ENCODE results near the gene LRRC2. TPM values are rescaled to one million over a fixed set of nuclear protein-coding genes. Genes with fewer than 3 reads are reported as not detected.
A peak's percentile ranks its signal among the peaks of the same experiment; 100 is the strongest.

The LRRC2 gene
- total and polyA plus RNA-seq, 9 donors: 3.9 to 9.3 (median 6.2) TPM

DNA sequence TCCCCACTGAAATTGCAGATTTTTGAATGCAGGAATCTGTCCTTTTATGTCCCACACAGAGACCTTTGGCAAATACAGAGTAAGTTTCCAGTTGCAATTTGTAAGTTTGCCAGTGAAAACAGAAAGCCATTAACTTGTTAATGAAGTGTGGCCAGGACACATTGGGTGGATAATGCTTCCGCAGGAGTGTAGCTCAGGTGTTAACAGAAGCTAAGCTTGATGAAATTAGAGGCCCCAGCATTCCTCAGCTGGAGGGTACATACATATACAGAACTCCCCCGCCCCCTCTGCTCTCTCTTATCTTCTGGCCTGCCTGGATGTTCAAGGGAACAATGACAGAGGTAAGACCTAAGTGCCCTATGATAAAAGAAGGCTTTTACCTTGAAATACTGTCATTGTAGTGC is 8.1 kb upstream of the LRRC2 start:
- Histone ChIP-seq H3K27ac (no peak overlapping the region), H3K36me3 (no peaks in the 10 kb centered on the region), H3K27me3 (no peaks in the 10 kb centered on the region), H3K4me1 (ENCODE audit: insufficient read depth) (peaks cover 1% of the 10 kb centered on the region), H3K4me3 (no peak overlapping the region), H3K9me3 (no peaks in the 10 kb centered on the region)
- intact Hi-C loops (cut with DNase I): no loop called here
- DNase-seq: no peak
- TF ChIP-seq POLR2A (IDR thresholded peaks at IDR 0.05): no peak
- no peak for TF ChIP-seq EP300 (IDR thresholded peaks at IDR 0.05)
- TF ChIP-seq, protein P1, sequence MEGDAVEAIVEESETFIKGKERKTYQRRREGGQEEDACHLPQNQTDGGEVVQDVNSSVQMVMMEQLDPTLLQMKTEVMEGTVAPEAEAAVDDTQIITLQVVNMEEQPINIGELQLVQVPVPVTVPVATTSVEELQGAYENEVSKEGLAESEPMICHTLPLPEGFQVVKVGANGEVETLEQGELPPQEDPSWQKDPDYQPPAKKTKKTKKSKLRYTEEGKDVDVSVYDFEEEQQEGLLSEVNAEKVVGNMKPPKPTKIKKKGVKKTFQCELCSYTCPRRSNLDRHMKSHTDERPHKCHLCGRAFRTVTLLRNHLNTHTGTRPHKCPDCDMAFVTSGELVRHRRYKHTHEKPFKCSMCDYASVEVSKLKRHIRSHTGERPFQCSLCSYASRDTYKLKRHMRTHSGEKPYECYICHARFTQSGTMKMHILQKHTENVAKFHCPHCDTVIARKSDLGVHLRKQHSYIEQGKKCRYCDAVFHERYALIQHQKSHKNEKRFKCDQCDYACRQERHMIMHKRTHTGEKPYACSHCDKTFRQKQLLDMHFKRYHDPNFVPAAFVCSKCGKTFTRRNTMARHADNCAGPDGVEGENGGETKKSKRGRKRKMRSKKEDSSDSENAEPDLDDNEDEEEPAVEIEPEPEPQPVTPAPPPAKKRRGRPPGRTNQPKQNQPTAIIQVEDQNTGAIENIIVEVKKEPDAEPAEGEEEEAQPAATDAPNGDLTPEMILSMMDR (IDR thresholded peaks at IDR 0.05): no peak
- WGBS, 3 donors: 85 to 100% (median 88%) methylated on average over 2 of the region's 2 CpGs

DNA sequence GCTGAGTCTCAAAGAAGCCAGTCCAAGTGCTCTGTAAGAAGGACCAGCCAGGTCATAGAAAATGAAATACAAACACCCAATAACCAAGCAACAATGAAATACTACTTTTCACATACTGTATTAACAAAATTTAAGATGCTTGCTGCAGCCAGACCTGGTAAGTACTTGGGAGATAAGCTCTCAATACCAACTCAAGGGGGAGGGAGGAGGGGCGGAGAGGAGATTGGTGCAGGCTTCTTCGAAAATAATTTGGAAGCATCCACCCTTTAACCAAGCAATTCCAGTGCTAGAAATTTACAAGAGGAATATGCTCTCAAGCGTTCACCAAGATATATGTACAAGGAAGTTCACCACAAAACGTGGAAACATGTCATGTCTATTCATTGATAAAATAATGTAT is 7.6 kb upstream of the LRRC2 start:
- no peak for DNase-seq
- Histone ChIP-seq H3K27me3 (no peaks in the 10 kb centered on the region), H3K4me1 (ENCODE audit: insufficient read depth) (peaks cover 1% of the 10 kb centered on the region), H3K4me3 (no peak overlapping the region), H3K36me3 (no peaks in the 10 kb centered on the region), H3K27ac (no peak overlapping the region), H3K9me3 (no peaks in the 10 kb centered on the region)
- TF ChIP-seq POLR2A (IDR thresholded peaks at IDR 0.05): no peak
- TF ChIP-seq EP300 (IDR thresholded peaks at IDR 0.05): no peak
- TF ChIP-seq, protein P1 (IDR thresholded peaks at IDR 0.05): no peak
- WGBS, 3 donors: 63 to 69% (median 66%) methylated on average over 4 of the region's 4 CpGs
- intact Hi-C loops (cut with DNase I): no loop called here

DNA sequence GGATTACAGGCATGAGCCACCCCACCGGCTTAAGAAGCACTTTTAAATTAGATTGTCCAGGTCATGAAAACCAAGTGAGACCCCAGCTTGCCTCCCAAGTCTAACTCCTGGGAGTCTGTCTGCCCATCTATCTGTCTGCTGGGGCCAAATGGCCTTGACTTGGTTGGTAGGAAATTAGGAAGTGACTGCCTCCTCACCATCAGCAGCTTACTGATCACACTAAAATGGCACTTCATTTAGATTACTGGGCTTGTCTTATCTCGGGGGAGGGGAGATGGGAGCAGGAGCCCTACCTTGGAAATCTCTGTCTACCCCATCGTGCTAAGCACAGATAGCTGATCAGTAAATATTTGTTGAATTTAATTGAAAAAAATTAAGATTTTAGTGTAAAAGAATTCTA is 5.6 kb upstream of the LRRC2 start:
- intact Hi-C loops (cut with DNase I): no loop called here
- Histone ChIP-seq H3K4me3 (no peak overlapping the region), H3K9me3 (no peaks in the 10 kb centered on the region), H3K27ac (no peak overlapping the region), H3K27me3 (no peaks in the 10 kb centered on the region), H3K36me3 (no peaks in the 10 kb centered on the region), H3K4me1 (ENCODE audit: insufficient read depth) (no peaks in the 10 kb centered on the region)
- TF ChIP-seq, protein P1 (IDR thresholded peaks at IDR 0.05): no peak
- TF ChIP-seq EP300 (IDR thresholded peaks at IDR 0.05) (no peak), POLR2A (IDR thresholded peaks at IDR 0.05) (no peak)
- no peak for DNase-seq
- WGBS, 3 donors: 68 to 80% (median 70%) methylated on average over 3 of the region's 3 CpGs

DNA sequence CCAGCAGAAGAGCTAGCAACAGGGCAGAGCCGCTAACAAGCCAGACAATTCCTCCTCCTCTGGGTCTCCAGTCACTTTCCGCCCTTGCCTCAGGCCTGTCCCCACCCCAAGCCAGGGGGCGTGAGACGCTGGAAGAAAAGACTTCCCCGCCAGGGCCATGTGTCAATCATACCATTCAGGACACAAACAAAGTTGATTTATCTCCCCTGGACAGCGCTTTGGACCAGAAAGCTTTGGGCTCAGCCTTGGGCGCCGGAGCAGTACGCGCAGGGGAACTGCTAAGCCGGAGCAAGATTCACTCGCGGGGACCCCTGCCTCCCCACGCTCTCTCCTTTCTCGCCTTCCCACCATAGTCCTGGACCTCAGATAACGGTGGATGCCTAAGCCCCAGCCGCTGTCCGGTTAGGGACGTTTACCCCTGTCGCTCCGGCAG is 479 bp downstream of the LRRC2 start:
- WGBS, 3 donors: 2 to 3% (median 3%) methylated on average over 15 to 21 of the region's 21 CpGs
- no peaks in the 10 kb centered on the region for H3K4me1 ChIP-seq (ENCODE audit: insufficient read depth)
- no peaks in the 10 kb centered on the region for H3K36me3 ChIP-seq
- intact Hi-C loops (cut with DNase I): no loop called here
- peak in 4 of 5 donors; percentile 32 to 52 (median 40) for DNase-seq
- H3K27me3 ChIP-seq: no peaks in the 10 kb centered on the region
- TF ChIP-seq EP300 (IDR thresholded peaks at IDR 0.05): no peak
- TF ChIP-seq POLR2A (IDR thresholded peaks at IDR 0.05): no peak
- TF ChIP-seq, protein P1 (IDR thresholded peaks at IDR 0.05): no peak
- H3K27ac ChIP-seq: peak overlapping the region; percentile 54 to 84
- H3K9me3 ChIP-seq: no peaks in the 10 kb centered on the region
- peak overlapping the region; percentile 59 for H3K4me3 ChIP-seq
